Osteocyte (in vitro differentiated cells): Measurements from ENCODE around the gene SAMM50. TPM values are rescaled to one million over a fixed set of nuclear protein-coding genes. Genes with fewer than 3 reads are reported as not detected.

ENCODE experiments used
- DNase-seq: peaks from one replicate; pipeline ENCODE4 v3.0.0; 2021; ENCODE audit warnings: mixed read lengths; ENCODE audit not compliant: unreplicated experiment; ENCODE audit errors: extremely low spot score
- H3K27ac Mint-ChIP-seq: one replicate; pipeline ENCODE4 v1.8.0; 2021; ENCODE audit warnings: mild to moderate bottlenecking, mixed read lengths; ENCODE audit not compliant: unreplicated experiment
- H3K27me3 Mint-ChIP-seq: one replicate; pipeline ENCODE4 v1.8.0; 2021; ENCODE audit warnings: mixed read lengths; ENCODE audit not compliant: unreplicated experiment
- H3K36me3 Mint-ChIP-seq: one replicate; pipeline ENCODE4 v1.8.0; 2021; ENCODE audit warnings: mixed read lengths; ENCODE audit not compliant: unreplicated experiment
- H3K4me1 Mint-ChIP-seq: one replicate; pipeline ENCODE4 v1.8.0; 2021; ENCODE audit warnings: mixed read lengths; ENCODE audit not compliant: unreplicated experiment
- H3K4me3 Mint-ChIP-seq: one replicate; pipeline ENCODE4 v1.8.0; 2021; ENCODE audit warnings: mild to moderate bottlenecking, moderate library complexity, mixed read lengths; ENCODE audit not compliant: unreplicated experiment
- H3K9me3 Mint-ChIP-seq: one replicate; pipeline ENCODE4 v1.8.0; 2021; ENCODE audit warnings: mixed read lengths; ENCODE audit not compliant: unreplicated experiment
- CTCF ChIP-seq: fragments of 200-600 bp; sonication (generic); IDR thresholded peaks from 2 replicates; pipeline ENCODE4 v1.5.0; 2021; ENCODE audit warnings: antibody characterized with exemption, mild to moderate bottlenecking, moderate library complexity
- total RNA-seq: library from RNA; stranded (reverse); gene quantifications from 2 replicates; pipeline ENCODE4 v1.2.1, GENCODE V29; 2021

SAMM50 gene
- total RNA-seq, 1 donor from 2014 or later = 42.6 TPM

DNA sequence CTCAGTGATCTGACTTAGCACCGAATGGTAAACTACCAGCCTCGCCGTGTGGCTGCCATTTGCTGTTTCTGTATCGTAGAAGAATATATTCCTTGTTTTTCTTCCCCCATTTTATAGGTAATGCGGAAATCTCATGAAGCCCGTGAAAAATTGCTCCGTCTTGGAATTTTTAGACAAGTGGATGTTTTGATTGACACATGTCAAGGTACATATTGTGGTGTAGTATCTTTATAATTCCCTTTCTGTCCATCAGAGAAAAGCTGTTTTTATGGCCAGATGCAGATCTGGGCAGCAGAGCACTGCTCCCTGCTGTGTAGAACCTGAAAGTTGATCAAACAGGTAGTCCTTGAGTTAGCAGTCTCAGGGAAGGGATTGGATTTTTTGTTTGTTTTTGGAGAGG lies 13.4 kb downstream of the SAMM50 start:
- Mint-ChIP-seq H3K4me1 (no peaks in the 10 kb centered on the region), H3K36me3 (peaks cover 58% of the 10 kb centered on the region), H3K27ac (no peak overlapping the region), H3K9me3 (no peaks in the 10 kb centered on the region), H3K27me3 (no peaks in the 10 kb centered on the region), H3K4me3 (no peak overlapping the region)
- TF ChIP-seq CTCF = no peak
- no peak for DNase-seq

GRCh38 chr22:43969021-43969878 lies 14.0 kb downstream of the SAMM50 start:
- Mint-ChIP-seq H3K27me3 (no peaks in the 10 kb centered on the region), H3K36me3 (peaks cover 59% of the 10 kb centered on the region)

DNA sequence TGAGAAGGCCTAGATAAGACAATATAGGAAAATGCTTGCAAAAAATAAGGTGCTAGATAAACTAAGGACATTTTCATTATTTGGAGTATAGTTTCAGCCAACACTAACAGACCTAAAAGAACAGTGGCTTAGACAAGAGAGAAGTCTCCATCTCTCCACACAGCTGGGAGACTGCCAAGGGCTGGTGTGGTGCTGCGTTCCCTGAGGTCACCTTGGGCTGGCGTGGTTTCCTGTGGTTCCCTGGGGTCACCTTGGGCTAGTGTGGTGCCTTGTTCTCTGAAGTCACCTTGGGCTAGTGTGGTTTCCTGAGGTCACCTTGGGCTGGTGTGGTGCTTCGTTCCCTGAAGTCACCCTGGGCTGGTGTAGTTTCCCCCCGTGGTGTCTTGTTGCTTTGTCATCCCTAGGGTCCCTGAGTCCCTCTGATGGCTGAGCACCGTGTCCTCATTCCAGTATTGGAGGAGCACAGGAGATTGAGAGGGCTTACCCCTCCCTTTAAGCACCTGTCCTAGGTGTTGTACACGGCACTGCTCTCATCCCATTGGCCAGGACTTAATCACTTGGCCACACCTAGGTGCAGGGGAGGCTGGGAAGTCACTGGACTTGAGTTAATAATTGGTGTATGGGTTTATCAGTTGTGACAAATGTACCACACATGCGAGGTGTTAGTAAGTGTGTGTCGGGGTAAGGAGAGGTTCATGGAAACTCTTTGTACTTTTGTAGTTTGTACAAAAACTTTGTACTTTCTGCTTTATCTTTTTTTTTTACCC lies 14.9 kb downstream of the SAMM50 start:
- TF ChIP-seq CTCF = no peak
- Mint-ChIP-seq H3K4me1 (no peaks in the 10 kb centered on the region), H3K4me3 (no peak overlapping the region), H3K36me3 (peaks cover 54% of the 10 kb centered on the region), H3K9me3 (no peaks in the 10 kb centered on the region), H3K27me3 (no peaks in the 10 kb centered on the region), H3K27ac (no peak overlapping the region)
- no peak for DNase-seq

More at GRCh38 chr22:43969021-43969878, 14.0 kb downstream of the SAMM50 start:
- no peak for TF ChIP-seq CTCF
- H3K9me3 Mint-ChIP-seq = no peaks in the 10 kb centered on the region
- no peaks in the 10 kb centered on the region for H3K4me1 Mint-ChIP-seq
- H3K27ac Mint-ChIP-seq = no peak overlapping the region
- no peak for DNase-seq
- H3K4me3 Mint-ChIP-seq = no peak overlapping the region

DNA sequence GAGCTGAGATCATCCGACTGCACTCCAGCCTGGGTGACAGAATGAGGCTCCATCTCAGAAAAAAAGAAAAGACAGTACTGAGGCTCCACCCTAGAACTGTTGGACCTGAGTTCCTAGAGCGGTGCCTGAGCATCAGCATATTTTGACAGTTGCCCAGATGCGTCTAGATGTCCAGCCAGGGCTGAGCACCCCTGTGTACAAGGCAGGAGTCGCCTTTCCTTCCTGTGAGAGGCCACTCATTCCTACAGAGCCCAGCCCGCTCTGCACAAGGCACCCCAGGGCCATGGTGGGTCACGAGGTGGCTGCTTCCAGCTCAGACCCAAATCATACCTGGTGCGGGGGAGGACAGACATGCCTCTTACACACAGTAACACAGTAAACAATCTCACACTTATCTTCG lies 15.9 kb downstream of the SAMM50 start:
- Mint-ChIP-seq H3K4me1 (no peaks in the 10 kb centered on the region), H3K4me3 (no peak overlapping the region), H3K9me3 (no peaks in the 10 kb centered on the region), H3K36me3 (peaks cover 53% of the 10 kb centered on the region), H3K27ac (no peak overlapping the region), H3K27me3 (no peaks in the 10 kb centered on the region)
- TF ChIP-seq CTCF = no peak
- DNase-seq = no peak

- no peak for TF ChIP-seq CTCF
Measured at GRCh38 chr22:43972931-43973462, 17.8 kb downstream of the SAMM50 start.

More at GRCh38 chr22:43972931-43973462, 17.8 kb downstream of the SAMM50 start:
- H3K4me3 Mint-ChIP-seq = no peak overlapping the region
- no peaks in the 10 kb centered on the region for H3K9me3 Mint-ChIP-seq
- H3K36me3 Mint-ChIP-seq = peaks cover 49% of the 10 kb centered on the region
- H3K4me1 Mint-ChIP-seq = no peaks in the 10 kb centered on the region
- no peak overlapping the region for H3K27ac Mint-ChIP-seq
- H3K27me3 Mint-ChIP-seq = no peaks in the 10 kb centered on the region
- DNase-seq = no peak
